CD4-positive, alpha-beta T cell treated with Interleukin-4 for 1 hour (primary cell): ENCODE results near the gene GATAD2B.
"Not testable (repeated sequence)": the region's sequence is repeated elsewhere in the genome, so short reads cannot be mapped to it uniquely, and the experiment has no call there.

Source experiments
- DNase-seq, 2 donors: peaks; one replicate each; pipeline ENCODE4 v3.0.0-alpha.2; 2020 to 2022

Gene GATAD2B

DNA sequence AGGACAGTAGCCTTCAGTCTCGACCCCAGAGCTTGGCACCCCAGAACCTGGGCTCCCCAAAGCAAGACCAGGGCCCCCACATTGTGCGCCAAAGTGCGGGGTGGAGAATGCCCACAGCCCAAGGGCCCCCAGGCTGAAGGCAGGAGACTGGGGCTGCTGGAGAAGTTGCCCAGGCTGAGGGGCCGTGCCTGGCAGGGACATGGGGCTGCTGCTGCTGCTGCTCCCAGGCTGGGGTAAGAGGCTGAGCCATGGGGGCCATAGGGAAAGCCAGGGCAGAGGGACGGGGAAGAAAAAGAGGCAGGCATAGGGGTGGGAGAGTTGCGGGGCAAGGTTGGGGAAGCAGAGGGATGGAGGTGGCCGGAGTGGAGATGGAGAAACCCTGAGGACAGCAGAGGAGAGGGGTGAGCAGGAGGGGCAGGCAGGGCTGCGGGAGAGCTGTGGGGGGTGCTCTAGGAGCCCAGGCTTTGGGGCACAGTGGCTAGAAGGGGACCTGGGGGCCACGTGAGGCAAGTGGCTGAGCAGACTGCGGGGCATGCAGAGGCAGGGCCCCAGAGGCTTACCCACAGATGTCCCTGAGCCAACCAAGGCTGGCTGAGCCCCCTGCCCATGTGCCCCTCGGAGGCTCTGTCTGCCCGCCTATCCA, 128.7 kb downstream of the GATAD2B start:
- DNase-seq = no peak

GRCh38 chr1:153793261-153793972, 129.4 kb downstream of the GATAD2B start:
- no peak for DNase-seq

DNA sequence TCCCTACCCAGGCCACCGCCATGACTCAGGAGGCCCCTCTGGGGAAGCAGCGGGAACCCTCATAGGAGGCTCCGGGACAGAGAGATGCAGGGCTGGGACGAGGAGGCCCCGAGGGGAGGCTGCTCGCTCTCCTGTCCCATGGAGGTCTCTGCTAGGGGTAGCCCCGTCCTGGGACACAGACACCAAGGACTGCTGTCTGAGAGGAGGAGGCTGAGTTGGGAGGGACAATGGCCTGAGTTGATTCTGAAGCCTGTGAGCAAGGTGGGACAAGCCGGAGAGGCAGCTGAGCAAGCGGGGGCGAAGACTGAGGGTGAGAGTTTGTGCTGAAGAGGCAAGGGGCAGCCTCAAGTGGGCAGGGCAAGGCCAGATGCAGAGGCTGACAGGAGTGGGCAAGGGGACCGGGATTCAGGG, 130.1 kb downstream of the GATAD2B start:
- no peak for DNase-seq

GRCh38 chr1:153791648-153792253, 131.0 kb downstream of the GATAD2B start:
- DNase-seq = peak in 1 of 2 donors; percentile 59

- DNase-seq = peak; percentile 52 to 74
Observed at GRCh38 chr1:153790966-153791647, 131.7 kb downstream of the GATAD2B start.

GRCh38 chr1:153790313-153790965, 132.3 kb downstream of the GATAD2B start:
- DNase-seq = peak; percentile 14 to 55

- DNase-seq = no peak
Observed at GRCh38 chr1:153789478-153790034, 133.2 kb downstream of the GATAD2B start.

DNA sequence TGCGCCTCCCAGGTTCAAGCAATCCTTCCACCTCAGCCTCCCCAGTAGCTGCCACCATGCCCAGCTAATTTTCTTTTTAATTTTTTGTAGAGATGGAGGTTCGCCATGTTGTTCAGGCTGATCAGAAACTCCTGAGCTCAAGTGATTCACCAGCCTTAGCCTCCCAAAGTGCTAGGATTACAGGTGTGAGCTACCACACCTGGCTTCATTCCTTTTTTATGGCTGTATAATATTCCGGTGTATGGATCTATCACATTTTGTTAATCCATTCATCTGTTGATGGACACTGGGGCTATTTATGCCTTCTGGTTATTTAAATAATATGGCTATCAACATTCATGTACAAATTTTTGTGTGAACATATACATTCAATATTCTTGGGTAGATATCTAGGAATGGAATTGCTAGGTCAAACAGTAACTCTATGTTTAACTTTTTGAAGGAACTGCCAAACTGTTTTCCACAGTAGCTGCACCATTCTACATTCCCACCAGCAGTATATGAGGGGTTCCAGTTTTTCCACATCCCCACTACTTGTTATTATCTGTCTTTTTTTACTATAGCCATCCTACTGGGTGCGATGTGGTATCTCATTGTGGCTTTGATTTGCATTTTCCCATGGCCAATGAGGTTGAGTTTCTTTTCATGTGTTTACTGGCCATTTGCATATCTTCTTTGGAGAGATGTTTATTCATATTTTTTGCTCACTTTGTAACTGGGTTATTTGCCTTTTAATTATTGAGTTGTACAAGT, 136.6 kb downstream of the GATAD2B start:
- no peak for DNase-seq

- DNase-seq = peak; percentile 92
Observed at GRCh38 chr1:153783233-153784190, 139.3 kb downstream of the GATAD2B start.

DNA sequence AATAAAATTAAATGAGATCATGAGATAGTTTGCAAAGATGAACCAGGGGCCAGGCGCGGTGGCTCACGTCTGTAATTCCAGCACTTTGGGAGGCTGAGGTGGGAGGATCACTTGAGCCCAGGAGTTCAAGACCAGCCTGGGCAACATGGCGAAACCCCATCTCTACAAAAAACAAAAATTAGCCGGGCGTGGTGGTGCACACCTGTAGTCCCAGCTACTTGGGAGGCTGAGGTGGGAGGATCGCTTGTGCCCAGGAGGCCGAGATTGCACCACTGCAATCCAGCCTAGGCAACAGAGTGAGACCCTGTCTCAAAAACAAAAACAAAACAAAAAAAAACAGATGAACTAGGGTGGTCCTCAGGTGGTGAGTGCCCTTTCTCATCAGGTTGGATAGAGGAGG, 140.1 kb downstream of the GATAD2B start:
- DNase-seq = not testable (repeated sequence)

DNA sequence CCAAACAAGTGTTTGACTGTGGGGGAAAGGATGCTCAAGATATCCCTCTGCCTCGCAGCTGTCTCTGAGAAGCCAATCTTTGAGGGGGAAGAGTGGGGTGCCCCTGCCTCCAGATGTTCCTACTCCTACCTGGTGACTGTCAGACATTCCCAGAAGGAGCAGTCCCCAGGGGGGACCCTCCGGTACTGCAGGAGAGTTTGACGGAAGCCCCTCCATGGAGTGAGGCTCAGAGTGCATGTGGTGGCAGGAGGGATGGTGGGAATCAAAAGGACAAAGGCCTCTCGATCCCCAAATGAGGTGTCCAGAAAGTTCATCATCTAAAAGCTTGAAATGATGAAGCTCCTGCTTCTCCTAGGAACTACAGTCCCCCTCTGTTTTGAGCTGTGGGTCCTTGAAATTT, 142.2 kb downstream of the GATAD2B start:
- no peak for DNase-seq

DNA sequence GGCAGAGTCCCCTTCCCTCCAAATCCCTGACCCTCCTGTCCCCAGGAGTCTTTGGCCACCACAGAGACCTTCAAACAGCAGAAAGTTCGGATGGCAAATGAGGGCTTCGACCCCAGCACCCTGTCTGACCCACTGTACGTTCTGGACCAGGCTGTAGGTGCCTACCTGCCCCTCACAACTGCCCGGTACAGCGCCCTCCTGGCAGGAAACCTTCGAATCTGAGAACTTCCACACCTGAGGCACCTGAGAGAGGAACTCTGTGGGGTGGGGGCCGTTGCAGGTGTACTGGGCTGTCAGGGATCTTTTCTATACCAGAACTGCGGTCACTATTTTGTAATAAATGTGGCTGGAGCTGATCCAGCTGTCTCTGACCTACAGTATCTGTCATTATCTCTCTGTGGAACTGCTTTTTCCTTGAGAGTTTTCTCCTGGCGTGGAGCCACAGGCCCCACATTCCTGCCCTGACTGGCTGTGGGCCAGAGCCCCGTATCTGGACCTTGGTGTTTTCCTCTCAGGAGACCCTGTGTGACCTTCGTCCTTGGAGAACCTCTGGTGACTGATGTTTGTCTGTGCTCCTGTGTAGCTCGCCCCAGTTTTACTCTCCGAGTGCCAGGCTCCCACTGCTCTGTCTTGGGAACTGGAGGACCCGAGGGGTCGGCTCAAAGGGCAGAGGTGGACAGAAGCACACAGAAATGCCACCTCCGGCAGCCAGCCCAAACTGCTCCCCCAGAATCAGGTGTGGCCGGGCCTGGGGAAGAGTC, 142.8 kb downstream of the GATAD2B start:
- no peak for DNase-seq

DNA sequence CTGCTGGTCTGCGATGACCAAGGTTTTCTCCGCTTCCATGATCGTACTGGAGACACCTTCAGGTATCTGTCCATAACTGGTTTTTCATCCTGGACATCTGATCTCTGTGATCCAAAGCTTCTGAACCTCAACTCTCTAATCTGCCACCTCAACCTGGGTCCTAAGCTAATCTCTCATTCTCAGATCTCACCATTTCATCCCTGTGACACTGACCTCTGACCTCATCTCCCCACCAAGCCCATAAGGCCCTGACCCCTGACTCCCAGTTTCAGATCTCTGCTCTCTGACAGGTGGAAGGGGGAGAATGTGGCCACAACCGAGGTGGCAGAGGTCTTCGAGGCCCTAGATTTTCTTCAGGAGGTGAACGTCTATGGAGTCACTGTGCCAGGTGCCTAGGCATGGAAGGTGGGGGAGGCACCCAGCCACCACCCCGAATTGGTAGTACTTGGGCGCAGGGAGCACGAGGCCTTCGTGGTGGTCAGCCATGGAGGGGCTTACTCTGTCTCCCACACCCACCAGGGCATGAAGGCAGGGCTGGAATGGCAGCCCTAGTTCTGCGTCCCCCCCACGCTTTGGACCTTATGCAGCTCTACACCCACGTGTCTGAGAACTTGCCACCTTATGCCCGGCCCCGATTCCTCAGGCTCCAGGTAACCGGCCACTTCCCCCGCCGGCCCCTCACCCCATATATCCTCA, 143.8 kb downstream of the GATAD2B start:
- no peak for DNase-seq

DNA sequence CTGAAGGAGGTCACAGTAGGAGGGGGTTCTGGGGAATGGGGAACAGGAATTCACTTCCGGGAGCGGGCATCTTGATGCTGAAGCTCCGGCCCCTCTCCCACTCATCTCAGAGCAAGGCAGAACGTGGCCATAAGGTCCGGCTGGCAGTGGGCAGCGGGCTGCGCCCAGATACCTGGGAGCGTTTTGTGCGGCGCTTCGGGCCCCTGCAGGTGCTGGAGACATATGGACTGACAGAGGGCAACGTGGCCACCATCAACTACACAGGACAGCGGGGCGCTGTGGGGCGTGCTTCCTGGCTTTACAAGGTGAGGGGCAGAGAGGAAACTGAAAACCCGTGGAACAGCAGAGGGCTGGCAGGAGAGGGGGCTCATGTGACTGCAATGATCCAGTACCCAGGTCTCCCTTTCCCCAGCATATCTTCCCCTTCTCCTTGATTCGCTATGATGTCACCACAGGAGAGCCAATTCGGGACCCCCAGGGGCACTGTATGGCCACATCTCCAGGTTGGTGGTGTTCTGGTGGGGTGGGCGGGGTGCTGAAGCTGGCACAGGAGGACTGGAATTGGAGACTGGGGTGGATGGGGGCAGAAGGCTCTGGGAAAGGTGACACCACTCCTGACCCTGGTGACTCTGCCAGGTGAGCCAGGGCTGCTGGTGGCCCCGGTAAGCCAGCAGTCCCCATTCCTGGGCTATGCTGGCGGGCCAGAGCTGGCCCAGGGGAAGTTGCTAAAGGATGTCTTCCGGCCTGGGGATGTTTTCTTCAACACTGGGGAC, 144.5 kb downstream of the GATAD2B start:
- DNase-seq = no peak

- DNase-seq = no peak
Observed at GRCh38 chr1:153777648-153778047, 145.1 kb downstream of the GATAD2B start.

DNA sequence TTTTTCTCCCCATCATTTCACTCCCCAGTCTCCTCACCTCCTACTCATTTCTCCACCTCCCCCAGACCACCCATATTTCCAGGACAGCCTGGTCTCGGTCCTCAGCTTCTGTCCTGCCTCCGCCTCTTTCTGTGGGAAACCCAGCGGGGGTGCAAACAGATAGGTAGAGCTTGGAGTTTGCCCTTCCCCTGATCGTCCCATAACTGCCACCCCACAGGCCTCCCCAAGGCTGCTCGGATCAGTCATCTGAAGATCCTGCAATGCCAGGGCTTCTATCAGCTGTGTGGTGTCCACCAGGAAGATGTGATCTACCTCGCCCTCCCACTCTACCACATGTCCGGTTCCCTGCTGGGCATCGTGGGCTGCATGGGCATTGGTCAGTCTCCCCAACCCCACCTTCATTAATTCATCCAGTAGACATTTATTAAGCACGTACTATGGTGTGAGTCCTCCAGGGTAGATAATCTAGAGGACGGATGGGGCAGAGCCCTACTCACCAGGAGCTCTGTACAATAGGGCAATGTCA, 145.9 kb downstream of the GATAD2B start:
- no peak for DNase-seq

- no peak for DNase-seq
Observed at GRCh38 chr1:153776352-153776751, 146.4 kb downstream of the GATAD2B start.
